ENCODE measurements around the gene AP1G1. TPM values are rescaled to one million over a fixed set of nuclear protein-coding genes. Genes with fewer than 3 reads are reported as not detected.

AP1G1 gene
- total and polyA plus RNA-seq, 2 of the 8 experiments (the other 6 are each of a cell fraction or from before 2014, with no cell fraction given) = 43.9 to 68.4 TPM

GRCh38 chr16:71724320-71724751 is 84.3 kb downstream of the AP1G1 start, which contains the start of gene PHLPP2:
Gene PHLPP2 (minus strand): TSS chr16:71724701. CDS start chr16:71714795, 9,906 bp downstream.
- POLR2A ChIA-PET (ENCODE audit: partially characterized antibody) = interaction anchor here (1.8 to 2.0 kb wide), 2 partner anchors 11 to 17 kb away, joined by 6 to 21 read pairs; no protein-coding TSS in a partner anchor
- Histone ChIP-seq H4K20me1 (replicated peaks in 1 of 2; ENCODE audit: control insufficient read depth in 1 of 2, insufficient read depth in 2 of 2, low read length in 2 of 2) (peaks cover 0 to 1% of the 10 kb centered on the region in 2 experiments), H3K79me2 (ENCODE audit: control insufficient read depth in 1 of 2, insufficient read depth in 2 of 2, low read length in 2 of 2) (peaks cover 0 to 23% of the 10 kb centered on the region in 2 experiments; a peak in 2 of 4 replicates), H2BK20ac (ENCODE audit: low read length) (no peak within 1 kb of the TSS), H2BK120ac (replicated peaks; ENCODE audit: low read depth, low read length) (no peak within 1 kb of the TSS), H3K4me3 (ENCODE audit: extremely low read depth in 1 of 4, insufficient read depth in 2 of 4, low read depth in 3 of 4, low read length in 4 of 4) (peak within 1 kb of the TSS; percentile 68 to 86 (median 76)), H2BK15ac (ENCODE audit: low read length) (no peak within 1 kb of the TSS), H4K8ac (ENCODE audit: extremely low read depth, insufficient read depth, low read length) (peak within 1 kb of the TSS; percentile 54; the same call in 1 of the 2 replicates), H3K23me2 (ENCODE audit: low read depth, low read length) (peaks cover 3% of the 10 kb centered on the region; the same call in 1 of the 2 replicates), H3K56ac (replicated peaks; ENCODE audit: insufficient read length, low read depth, low read length) (no peak within 1 kb of the TSS), H3K27ac (ENCODE audit: low read depth, low read length) (peak within 1 kb of the TSS; percentile 38; the same call in 1 of the 2 replicates), H3K27me3 (replicated peaks in 1 of 4; ENCODE audit: control insufficient read depth in 3 of 4, extremely low read depth in 1 of 4, insufficient read depth in 3 of 4, low read length in 3 of 4) (no peaks in the 10 kb centered on the region; a peak in 3 of 7 replicates), H4K91ac (replicated peaks; ENCODE audit: insufficient read length, low read length) (no peak within 1 kb of the TSS), H3K14ac (ENCODE audit: insufficient read length) (no peak within 1 kb of the TSS), H2AFZ (ENCODE audit: low read length) (0 out of 2 replicates have a peak within 1 kb of the TSS, but pooled peaks have one; percentile 20), H3K4me2 (ENCODE audit: insufficient read depth in 1 of 2, low read depth in 2 of 2, low read length in 2 of 2) (peak within 1 kb of the TSS; percentile 63 to 76), H4K5ac (ENCODE audit: insufficient read length, low read depth, low read length) (no peak within 1 kb of the TSS), H2BK12ac (ENCODE audit: low read depth, low read length) (no peak within 1 kb of the TSS), H3K79me1 (ENCODE audit: low read depth, low read length) (no peaks in the 10 kb centered on the region), H3K9ac (replicated peaks in 1 of 4; ENCODE audit: extremely low read depth in 1 of 4, low read depth in 3 of 4, low read length in 3 of 4) (peak within 1 kb of the TSS; percentile 16 to 80 (median 70); a peak in 5 of 7 replicates), H3K18ac (ENCODE audit: extremely low read depth, low read length) (no peak within 1 kb of the TSS), H3K36me3 (ENCODE audit: control insufficient read depth in 2 of 4, insufficient read depth in 4 of 4, low read length in 3 of 4) (no peaks in the 10 kb centered on the region), H3K23ac (ENCODE audit: insufficient read length) (no peak within 1 kb of the TSS), H3K9me3 (ENCODE audit: insufficient read depth in 2 of 2, low read depth in 1 of 2, low read length in 1 of 2) (no peaks in the 10 kb centered on the region), H2AK5ac (ENCODE audit: low read depth, low read length) (no peak within 1 kb of the TSS), H3K4me1 (replicated peaks in 1 of 4; ENCODE audit: control insufficient read depth in 3 of 4, insufficient read depth in 4 of 4, low read length in 3 of 4) (peaks cover 0 to 3% (median 1%) of the 10 kb centered on the region in 4 experiments; a peak in 2 of 7 replicates), H3K4ac (replicated peaks; ENCODE audit: insufficient read length, low read depth, low read length) (no peak within 1 kb of the TSS), H2BK5ac (ENCODE audit: low read depth, low read length) (no peak within 1 kb of the TSS; the same call in 1 of the 2 replicates)
- WGBS, 2 experiments (ENCODE audit: extremely low coverage in 1 of 2, insufficient coverage in 1 of 2, insufficient read length in 1 of 2, insufficient replicate concordance in 2 of 2, low coverage in 1 of 2, low lambda C conversion rate in 2 of 2, missing lambda C conversion rate in 1 of 2) = 46% methylated on average over 10 of the region's 10 CpGs; no CpG with 5 or more reads in 1 of the 2 experiments
- no peak for TF ChIP-seq E2F6 (IDR thresholded peaks at IDR 0.05)
- no peak for TF ChIP-seq CBX5 (IDR thresholded peaks at IDR 0.05; ENCODE audit: low read depth, low read length)
- no peak for TF ChIP-seq RAD21 (IDR thresholded peaks at IDR 0.05 in 1 of 2, conservative IDR thresholded peaks at IDR 0.05 in 1 of 2; ENCODE audit: low read depth in 2 of 2, low read length in 2 of 2)
- no peak for TF ChIP-seq NANOG (IDR thresholded peaks at IDR 0.05; ENCODE audit: insufficient read depth, low read depth, low read length, poor library complexity, severe bottlenecking)
- FAIRE-seq = no peak
- CTCF ChIA-PET (ENCODE audit: partially characterized antibody) = no interaction called here
- DNase-seq (ENCODE audit: low read depth in 1 of 2, low spot score in 2 of 2) = no peak
